Lung (tissue), 12 donors: ENCODE data around the gene KLF11. TPM values are rescaled to one million over a fixed set of nuclear protein-coding genes. Genes with fewer than 3 reads are reported as not detected.

Source experiments
- ATAC-seq: fragments of 200-7000 bp; cut with Tn5 transposase; one replicate; pipeline ENCODE4 v1.9.1; 2020; ENCODE audit warnings: moderate number of reproducible peaks; ENCODE audit not compliant: insufficient read depth, low FRiP score
- DNase-seq, 3 donors: peaks; one replicate each; pipeline ENCODE4 v3.0.0-alpha.2; 2013 to 2017
- H3K27ac ChIP-seq, 2 donors: one replicate each; pipeline ENCODE4 v1.5.1; 2013; ENCODE audit warnings: mild to moderate bottlenecking in 2 of 2, moderate library complexity in 2 of 2, control low read depth in 1 of 2, inconsistent platforms in 1 of 2, low read depth in 1 of 2, low read length in 1 of 2
- H3K27me3 ChIP-seq, 3 donors: one replicate each; pipeline ENCODE4 v1.5.1; 2013; ENCODE audit warnings: low read length in 2 of 3; ENCODE audit not compliant: control insufficient read depth in 3 of 3, insufficient read depth in 3 of 3
- H3K36me3 ChIP-seq, 4 donors: one replicate each; pipeline ENCODE4 v1.5.1; 2013; ENCODE audit warnings: low read length in 4 of 4, mild to moderate bottlenecking in 1 of 4, moderate library complexity in 1 of 4; ENCODE audit not compliant: control insufficient read depth in 4 of 4, insufficient read depth in 4 of 4
- H3K4me1 ChIP-seq, 5 donors: one replicate each; pipeline ENCODE4 v1.5.1; 2013; ENCODE audit warnings: low read length in 5 of 5, mild to moderate bottlenecking in 2 of 5, moderate library complexity in 1 of 5; ENCODE audit not compliant: control insufficient read depth in 5 of 5, insufficient read depth in 5 of 5
- H3K4me3 ChIP-seq: one replicate; pipeline ENCODE4 v1.5.1; 2013; ENCODE audit warnings: mild to moderate bottlenecking, control low read depth, moderate library complexity
- H3K9ac ChIP-seq, 2 donors: one replicate each; pipeline ENCODE4 v1.5.1; 2013; ENCODE audit warnings: low read length in 2 of 2, control low read depth in 1 of 2; ENCODE audit not compliant: insufficient read depth in 1 of 2
- H3K9me3 ChIP-seq, 4 donors: one replicate each; pipeline ENCODE4 v1.5.1; 2013; ENCODE audit warnings: low read length in 3 of 4, mild to moderate bottlenecking in 1 of 4, moderate library complexity in 1 of 4; ENCODE audit not compliant: control insufficient read depth in 4 of 4, insufficient read depth in 3 of 4
- WGBS, 2 donors: extraction: QIAGEN DNeasy Blood & Tissue Kit; methylation state at CpG; one replicate each; pipeline ENCODE4 v1.1.7; 2013; 5-methylcytosine and 5-hydroxymethylcytosine counted together
- polyA plus RNA-seq, 2 donors: library from polyadenylated mRNA; stranded (reverse); fragments of 200-250 nt; gene quantifications; one replicate each; pipeline ENCODE4 v1.2.1, GENCODE V29; 2013
- total RNA-seq, 2 donors: library from RNA; depleted of rRNA in 1 of 2; stranded (reverse); fragments of >200 nt in 1 of 2; gene quantifications; one replicate each; pipeline ENCODE4 v1.2.1, GENCODE V29; 2014 to 2021
- TF ChIP-seq, protein P1 (sequence below): IDR thresholded peaks from 2 replicates; pipeline ENCODE4 v1.5.1; 2012; ENCODE audit warnings: mild to moderate bottlenecking; ENCODE audit errors: control extremely low read depth, extremely low read depth
- donor health status: control.
- donor health status: control.
- donor health status: Bipolar disorder and iron deficiency.
- donor health status: healthy.
- donor health status: DM: yes; HTN: yes; CAD: no.

The KLF11 gene
- total and polyA plus RNA-seq, 4 donors, result 7.4 to 21.8 (median 17.3) TPM

DNA sequence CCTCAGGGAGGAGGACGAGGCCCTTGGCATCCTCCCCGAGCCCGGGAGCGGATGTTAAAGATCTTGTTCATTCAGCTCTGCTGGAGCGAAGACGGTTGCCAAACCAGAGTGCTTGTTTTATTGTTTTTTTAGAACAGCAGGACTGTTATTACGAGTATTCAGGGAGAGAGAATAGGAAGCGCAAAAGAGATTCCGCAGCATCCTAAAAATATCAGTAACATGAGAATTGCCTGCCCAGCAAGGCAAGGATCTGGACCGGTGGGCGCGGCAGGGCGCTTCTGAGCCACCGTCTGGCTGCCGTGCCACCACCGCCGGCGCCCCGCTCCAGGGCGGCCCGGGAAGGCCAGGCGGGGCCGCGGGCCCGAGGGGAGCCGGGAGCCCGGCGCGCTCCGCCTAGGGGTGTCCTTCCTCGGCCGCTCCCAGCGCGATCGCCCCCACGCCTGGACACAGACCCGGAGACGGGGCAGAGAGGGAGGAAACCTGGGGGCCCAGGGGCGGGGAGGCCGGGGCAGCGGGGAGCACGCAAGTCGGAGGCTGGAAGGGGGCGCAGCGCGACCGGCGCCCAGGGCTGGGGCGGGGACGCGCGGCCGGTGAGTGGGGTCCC lies 36.0 kb downstream of the KLF11 start:
- TF ChIP-seq, protein P1, sequence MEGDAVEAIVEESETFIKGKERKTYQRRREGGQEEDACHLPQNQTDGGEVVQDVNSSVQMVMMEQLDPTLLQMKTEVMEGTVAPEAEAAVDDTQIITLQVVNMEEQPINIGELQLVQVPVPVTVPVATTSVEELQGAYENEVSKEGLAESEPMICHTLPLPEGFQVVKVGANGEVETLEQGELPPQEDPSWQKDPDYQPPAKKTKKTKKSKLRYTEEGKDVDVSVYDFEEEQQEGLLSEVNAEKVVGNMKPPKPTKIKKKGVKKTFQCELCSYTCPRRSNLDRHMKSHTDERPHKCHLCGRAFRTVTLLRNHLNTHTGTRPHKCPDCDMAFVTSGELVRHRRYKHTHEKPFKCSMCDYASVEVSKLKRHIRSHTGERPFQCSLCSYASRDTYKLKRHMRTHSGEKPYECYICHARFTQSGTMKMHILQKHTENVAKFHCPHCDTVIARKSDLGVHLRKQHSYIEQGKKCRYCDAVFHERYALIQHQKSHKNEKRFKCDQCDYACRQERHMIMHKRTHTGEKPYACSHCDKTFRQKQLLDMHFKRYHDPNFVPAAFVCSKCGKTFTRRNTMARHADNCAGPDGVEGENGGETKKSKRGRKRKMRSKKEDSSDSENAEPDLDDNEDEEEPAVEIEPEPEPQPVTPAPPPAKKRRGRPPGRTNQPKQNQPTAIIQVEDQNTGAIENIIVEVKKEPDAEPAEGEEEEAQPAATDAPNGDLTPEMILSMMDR, result no peak
- Histone ChIP-seq H3K9ac (no peak overlapping the region), H3K27me3 (peaks cover 0 to 20% (median 12%) of the 10 kb centered on the region in 3 donors), H3K9me3 (no peaks in the 10 kb centered on the region), H3K4me1 (peaks cover 0 to 11% (median 6%) of the 10 kb centered on the region in 5 donors), H3K36me3 (peaks cover 0 to 2% (median 0%) of the 10 kb centered on the region in 4 donors), H3K27ac (peak overlapping the region in 1 of 2 donors; percentile 47), H3K4me3 (peak overlapping the region; percentile 29)
- 1 to 2% methylated on average over 36 to 53 of the region's 53 CpGs for WGBS, 2 donors
- DNase-seq (peak; percentile 72 to 89 (median 86)), ATAC-seq (peak; percentile 24)

DNA sequence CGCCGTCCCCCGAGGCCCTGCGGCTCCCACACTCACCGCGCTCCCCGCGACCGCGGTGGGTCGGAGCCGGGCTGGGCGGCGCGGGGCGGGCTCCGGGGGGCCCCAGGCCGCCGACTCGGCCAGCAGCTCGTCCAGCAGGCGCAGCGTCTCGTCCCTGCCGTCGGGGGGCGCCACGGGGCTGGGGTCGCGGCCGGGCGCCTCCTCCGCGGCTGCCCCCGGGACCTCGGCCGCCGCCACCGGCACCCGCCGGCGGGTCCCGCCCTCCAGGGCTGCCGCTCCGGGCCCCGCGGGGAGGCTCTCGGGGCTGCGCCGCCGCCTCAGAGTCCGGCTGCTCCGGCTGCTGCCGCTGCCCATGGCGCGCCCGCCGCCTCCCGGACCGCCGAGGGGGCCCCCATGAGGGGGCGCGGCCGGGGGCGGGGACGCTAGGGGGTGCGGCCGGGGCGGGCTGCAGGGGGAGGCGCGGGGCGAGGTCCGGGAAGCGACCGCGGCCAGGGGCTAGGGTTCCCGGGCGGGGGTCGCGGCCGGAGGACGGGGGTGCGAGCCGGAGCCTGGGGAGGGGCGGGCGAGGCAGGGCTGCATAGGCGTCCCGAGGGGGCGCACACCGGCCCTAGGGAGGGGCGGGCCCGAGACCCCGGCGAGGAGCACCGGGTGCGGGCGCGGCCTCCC lies 36.7 kb downstream of the KLF11 start, which contains the start of gene CYS1:
Gene CYS1, minus strand, starts transcription at position 542 of the 666 bp plus-strand sequence. Its CDS starts 188 bp downstream, at position 354.
- TF ChIP-seq, protein P1, result no peak
- DNase-seq (peak; percentile 50 to 62 (median 62)), ATAC-seq (peak; percentile 43)
- Histone ChIP-seq H3K9me3 (no peaks in the 10 kb centered on the region), H3K27me3 (peaks cover 0 to 20% (median 13%) of the 10 kb centered on the region in 3 donors), H3K9ac (no peak within 1 kb of the TSS), H3K4me3 (peak within 1 kb of the TSS; percentile 29), H3K36me3 (peaks cover 0 to 2% (median 0%) of the 10 kb centered on the region in 4 donors), H3K27ac (peak within 1 kb of the TSS in 1 of 2 donors; percentile 47), H3K4me1 (peaks cover 0 to 13% (median 6%) of the 10 kb centered on the region in 5 donors)
- 0 to 1% methylated on average over 8 to 98 of the region's 98 CpGs for WGBS, 2 donors

DNA sequence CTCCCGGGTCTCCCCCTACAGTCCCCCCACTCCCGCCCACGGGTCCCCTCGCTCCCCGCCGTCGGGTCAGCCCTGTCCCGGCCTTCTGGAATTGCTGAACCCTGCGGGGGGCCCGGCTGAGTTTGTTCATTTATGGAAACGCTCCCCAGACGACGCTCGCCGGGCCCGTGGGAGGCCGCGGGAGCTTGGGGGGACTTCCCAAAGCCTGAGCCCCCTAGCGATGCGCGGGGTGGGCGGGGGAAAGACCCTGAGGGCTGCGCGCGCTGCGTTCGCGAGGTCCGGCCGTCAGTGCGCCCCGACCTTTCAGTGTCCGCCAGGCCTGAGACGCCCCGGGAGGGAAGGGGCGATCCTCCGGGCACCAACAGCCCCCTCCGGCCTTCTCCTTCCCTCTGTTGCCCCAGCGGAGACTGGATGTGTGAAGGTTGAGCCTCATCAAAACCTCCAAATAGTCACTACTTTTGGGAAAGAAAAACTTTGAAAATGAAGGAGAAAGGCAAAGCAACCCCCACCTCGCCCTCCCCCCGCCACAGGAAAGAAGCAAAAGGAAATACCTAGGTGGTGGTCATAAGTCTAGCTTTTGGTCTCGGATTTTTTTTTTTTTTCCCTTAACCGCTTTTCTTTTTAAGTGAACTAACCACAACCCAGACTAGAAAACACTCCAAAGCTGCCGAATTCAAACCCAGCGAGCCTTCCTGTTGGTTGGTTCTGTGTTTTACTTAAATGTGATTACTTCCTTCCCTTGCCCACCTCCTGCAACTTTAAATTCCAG lies 37.4 kb downstream of the KLF11 start:
- no peaks in the 10 kb centered on the region for H3K36me3 ChIP-seq
- peaks cover 0 to 23% (median 16%) of the 10 kb centered on the region in 3 donors for H3K27me3 ChIP-seq
- H3K4me3 ChIP-seq, result no peak overlapping the region
- peaks cover 0 to 13% (median 6%) of the 10 kb centered on the region in 5 donors for H3K4me1 ChIP-seq
- DNase-seq (peak in 2 of 3 donors; percentile 46 to 57), ATAC-seq (peak; percentile 23)
- no peaks in the 10 kb centered on the region for H3K9me3 ChIP-seq
- H3K9ac ChIP-seq, result no peak overlapping the region
- TF ChIP-seq, protein P1, result no peak
- no peak overlapping the region for H3K27ac ChIP-seq
- 4 to 8% methylated on average over 23 to 45 of the region's 45 CpGs for WGBS, 2 donors
